HL-60 (cell line): Measurements from ENCODE around the gene MRI1.

Experiments used
- DNase-seq, 2 experiments: peaks; one replicate each; pipeline ENCODE4 v3.0.0-alpha.2; 2010 to 2020; ENCODE audit warnings: low read depth in 1 of 2, low spot score in 1 of 2
- H3K27ac ChIP-seq: fragments of 250-450 bp; sonication (Bioruptor Pico); replicated peaks from 2 replicates; pipeline ENCODE4 v1.5.1; 2020; ENCODE audit warnings: mild to moderate bottlenecking, moderate library complexity
- H3K27me3 ChIP-seq: fragments of 250-450 bp; sonication (Bioruptor Pico); 2 replicates; pipeline ENCODE4 v1.5.1; 2021; ENCODE audit warnings: mild to moderate bottlenecking, moderate library complexity; ENCODE audit not compliant: insufficient read depth, poor library complexity, severe bottlenecking
- H3K4me3 ChIP-seq: replicated peaks from 2 replicates; pipeline ENCODE4 v1.5.1; 2011; ENCODE audit warnings: mild to moderate bottlenecking, control low read depth, low read length; ENCODE audit not compliant: insufficient read depth
- GABPA ChIP-seq: IDR thresholded peaks from 2 replicates; pipeline ENCODE4 v1.6.1; 2012; ENCODE audit warnings: low read depth
- POLR2AphosphoS5 ChIP-seq: IDR thresholded peaks from 2 replicates; pipeline ENCODE4 v1.6.1; 2012; ENCODE audit warnings: low read depth
- SPI1 ChIP-seq: IDR thresholded peaks from 2 replicates; pipeline ENCODE4 v1.6.1; 2012; ENCODE audit warnings: low read depth, mild to moderate bottlenecking, borderline replicate concordance
- TF ChIP-seq, protein P1 (sequence below): IDR thresholded peaks from 2 replicates; pipeline ENCODE4 v1.6.1; 2012; ENCODE audit warnings: low read depth; ENCODE audit not compliant: insufficient replicate concordance
- TF ChIP-seq, protein P2 (sequence below): IDR thresholded peaks from one replicate; pipeline ENCODE4 v1.5.1; 2011; ENCODE audit warnings: low read length, control low read depth, inconsistent platforms; ENCODE audit not compliant: insufficient read depth

MRI1 gene

GRCh38 chr19:13732337-13732736 is 32.0 kb upstream of the MRI1 start:
- no peak overlapping the region for H3K4me3 ChIP-seq
- DNase-seq = no peak
- no peaks in the 10 kb centered on the region for H3K27me3 ChIP-seq
- TF ChIP-seq GABPA (no peak), POLR2AphosphoS5 (no peak), SPI1 (no peak)
- TF ChIP-seq, protein P1, sequence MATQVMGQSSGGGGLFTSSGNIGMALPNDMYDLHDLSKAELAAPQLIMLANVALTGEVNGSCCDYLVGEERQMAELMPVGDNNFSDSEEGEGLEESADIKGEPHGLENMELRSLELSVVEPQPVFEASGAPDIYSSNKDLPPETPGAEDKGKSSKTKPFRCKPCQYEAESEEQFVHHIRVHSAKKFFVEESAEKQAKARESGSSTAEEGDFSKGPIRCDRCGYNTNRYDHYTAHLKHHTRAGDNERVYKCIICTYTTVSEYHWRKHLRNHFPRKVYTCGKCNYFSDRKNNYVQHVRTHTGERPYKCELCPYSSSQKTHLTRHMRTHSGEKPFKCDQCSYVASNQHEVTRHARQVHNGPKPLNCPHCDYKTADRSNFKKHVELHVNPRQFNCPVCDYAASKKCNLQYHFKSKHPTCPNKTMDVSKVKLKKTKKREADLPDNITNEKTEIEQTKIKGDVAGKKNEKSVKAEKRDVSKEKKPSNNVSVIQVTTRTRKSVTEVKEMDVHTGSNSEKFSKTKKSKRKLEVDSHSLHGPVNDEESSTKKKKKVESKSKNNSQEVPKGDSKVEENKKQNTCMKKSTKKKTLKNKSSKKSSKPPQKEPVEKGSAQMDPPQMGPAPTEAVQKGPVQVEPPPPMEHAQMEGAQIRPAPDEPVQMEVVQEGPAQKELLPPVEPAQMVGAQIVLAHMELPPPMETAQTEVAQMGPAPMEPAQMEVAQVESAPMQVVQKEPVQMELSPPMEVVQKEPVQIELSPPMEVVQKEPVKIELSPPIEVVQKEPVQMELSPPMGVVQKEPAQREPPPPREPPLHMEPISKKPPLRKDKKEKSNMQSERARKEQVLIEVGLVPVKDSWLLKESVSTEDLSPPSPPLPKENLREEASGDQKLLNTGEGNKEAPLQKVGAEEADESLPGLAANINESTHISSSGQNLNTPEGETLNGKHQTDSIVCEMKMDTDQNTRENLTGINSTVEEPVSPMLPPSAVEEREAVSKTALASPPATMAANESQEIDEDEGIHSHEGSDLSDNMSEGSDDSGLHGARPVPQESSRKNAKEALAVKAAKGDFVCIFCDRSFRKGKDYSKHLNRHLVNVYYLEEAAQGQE = no peak
- TF ChIP-seq, protein P2, sequence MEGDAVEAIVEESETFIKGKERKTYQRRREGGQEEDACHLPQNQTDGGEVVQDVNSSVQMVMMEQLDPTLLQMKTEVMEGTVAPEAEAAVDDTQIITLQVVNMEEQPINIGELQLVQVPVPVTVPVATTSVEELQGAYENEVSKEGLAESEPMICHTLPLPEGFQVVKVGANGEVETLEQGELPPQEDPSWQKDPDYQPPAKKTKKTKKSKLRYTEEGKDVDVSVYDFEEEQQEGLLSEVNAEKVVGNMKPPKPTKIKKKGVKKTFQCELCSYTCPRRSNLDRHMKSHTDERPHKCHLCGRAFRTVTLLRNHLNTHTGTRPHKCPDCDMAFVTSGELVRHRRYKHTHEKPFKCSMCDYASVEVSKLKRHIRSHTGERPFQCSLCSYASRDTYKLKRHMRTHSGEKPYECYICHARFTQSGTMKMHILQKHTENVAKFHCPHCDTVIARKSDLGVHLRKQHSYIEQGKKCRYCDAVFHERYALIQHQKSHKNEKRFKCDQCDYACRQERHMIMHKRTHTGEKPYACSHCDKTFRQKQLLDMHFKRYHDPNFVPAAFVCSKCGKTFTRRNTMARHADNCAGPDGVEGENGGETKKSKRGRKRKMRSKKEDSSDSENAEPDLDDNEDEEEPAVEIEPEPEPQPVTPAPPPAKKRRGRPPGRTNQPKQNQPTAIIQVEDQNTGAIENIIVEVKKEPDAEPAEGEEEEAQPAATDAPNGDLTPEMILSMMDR = no peak
- H3K27ac ChIP-seq = no peak overlapping the region

DNA sequence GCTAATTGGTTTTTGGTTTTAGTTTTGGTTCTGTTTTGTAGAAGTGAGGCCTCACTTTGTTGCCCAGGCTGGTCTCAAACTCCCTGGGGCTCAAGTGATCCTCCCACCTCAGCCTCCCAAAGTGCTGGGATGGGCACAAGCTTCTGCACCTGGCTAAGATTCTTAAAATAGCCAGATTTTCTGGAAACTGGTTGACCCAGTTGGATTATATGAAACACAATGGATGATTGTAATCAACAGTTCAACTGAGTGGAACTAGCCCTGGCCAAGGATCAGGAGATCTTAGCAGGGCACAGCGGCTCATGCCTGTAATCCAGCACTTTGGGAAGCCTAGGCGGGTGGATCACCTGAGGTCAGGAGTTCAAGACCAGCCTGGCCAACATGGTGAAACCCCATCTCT is 29.6 kb upstream of the MRI1 start:
- no peak overlapping the region for H3K4me3 ChIP-seq
- no peaks in the 10 kb centered on the region for H3K27me3 ChIP-seq
- TF ChIP-seq GABPA (no peak), POLR2AphosphoS5 (no peak), SPI1 (no peak)
- TF ChIP-seq, protein P1 = no peak
- TF ChIP-seq, protein P2 = no peak
- H3K27ac ChIP-seq = no peak overlapping the region
- DNase-seq = no peak

DNA sequence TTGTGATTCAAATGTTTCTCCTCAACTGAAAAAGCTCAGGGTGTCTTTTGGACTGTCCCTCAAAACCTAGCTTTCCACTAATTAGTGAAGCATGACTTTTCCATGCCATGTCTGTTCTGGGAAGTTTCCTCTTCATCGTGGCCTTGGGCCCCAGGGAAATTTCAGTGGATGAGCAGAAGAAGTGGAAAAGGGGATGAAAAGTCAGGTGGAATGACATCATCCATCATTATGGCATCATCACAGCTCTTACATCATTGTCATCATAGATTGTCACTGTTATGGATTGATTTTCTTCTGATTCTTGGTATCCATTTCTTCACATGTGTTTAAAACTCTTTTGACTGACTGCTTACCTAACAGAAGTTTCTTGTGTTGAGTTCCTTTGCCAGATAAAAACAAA is 26.2 kb upstream of the MRI1 start:
- TF ChIP-seq, protein P1 = no peak
- TF ChIP-seq SPI1 (no peak), GABPA (no peak), POLR2AphosphoS5 (no peak)
- TF ChIP-seq, protein P2 = no peak
- no peak overlapping the region for H3K27ac ChIP-seq
- no peak for DNase-seq

More for the DNA sequence above, 26.2 kb upstream of the MRI1 start:
- H3K4me3 ChIP-seq = no peak overlapping the region
- no peaks in the 10 kb centered on the region for H3K27me3 ChIP-seq
